SU-DHL-6 (cell line): ENCODE measurements around the gene RNGTT.

ENCODE experiments used
- H2AFZ ChIP-seq: fragments of 200-600 bp; sonication (generic); 2 replicates; pipeline ENCODE4 v1.6.1; 2014; ENCODE audit warnings: low read depth, mild to moderate bottlenecking, moderate library complexity, mixed read lengths, antibody characterized with exemption, low read length; ENCODE audit not compliant: severe bottlenecking
- H3F3A ChIP-seq: fragments of 200-600 bp; shearing (Covaris generic); 2 replicates; pipeline ENCODE4 v1.6.0; 2016; ENCODE audit warnings: antibody characterized with exemption, mild to moderate bottlenecking; ENCODE audit not compliant: insufficient read depth
- H3K27ac ChIP-seq: fragments of 200-600 bp; sonication (generic); 2 replicates; pipeline ENCODE4 v1.5.1; 2016; ENCODE audit warnings: low read depth, mild to moderate bottlenecking, low read length, moderate library complexity, mixed read lengths
- H3K27me3 ChIP-seq: fragments of 200-600 bp; sonication (generic), shearing (Covaris generic); 2 replicates; pipeline ENCODE4 v1.6.0; 2014; ENCODE audit warnings: mild to moderate bottlenecking, low read length
- H3K36me3 ChIP-seq: fragments of 200-600 bp; sonication (generic); 2 replicates; pipeline ENCODE4 v1.6.1; 2014; ENCODE audit warnings: mild to moderate bottlenecking, low read length, mixed read lengths
- H3K4me2 ChIP-seq: fragments of 300-600, 200-600 bp; shearing (Covaris generic), sonication (generic); 2 replicates; pipeline ENCODE4 v1.6.0; 2014; ENCODE audit warnings: low read length, low read depth, mild to moderate bottlenecking; ENCODE audit not compliant: poor library complexity, severe bottlenecking
- H3K4me3 ChIP-seq: fragments of 200-600 bp; sonication (generic); 2 replicates; pipeline ENCODE4 v1.5.1; 2014; ENCODE audit warnings: antibody characterized with exemption, low read length, mild to moderate bottlenecking, mixed read lengths; ENCODE audit not compliant: insufficient read depth, poor library complexity, severe bottlenecking
- H3K79me2 ChIP-seq: fragments of 200-600 bp; sonication (generic); 2 replicates; pipeline ENCODE4 v1.6.1; 2014; ENCODE audit warnings: mild to moderate bottlenecking, low read length, moderate library complexity; ENCODE audit not compliant: insufficient read depth
- H3K9ac ChIP-seq: fragments of 200-600 bp; sonication (generic); 2 replicates; pipeline ENCODE4 v1.7.0; 2014; ENCODE audit warnings: mild to moderate bottlenecking, low read length
- H3K9me2 ChIP-seq: fragments of 200-600 bp; sonication (generic); replicated peaks from 2 replicates; pipeline ENCODE4 v1.6.1; 2014; ENCODE audit warnings: low read length; ENCODE audit not compliant: insufficient read depth
- H3K9me3 ChIP-seq: fragments of 200-600 bp; sonication (generic); 2 replicates; pipeline ENCODE4 v1.6.1; 2014; ENCODE audit warnings: low read length, mixed read lengths; ENCODE audit not compliant: insufficient read depth
- H4K20me1 ChIP-seq: fragments of 200-600 bp; sonication (generic); 2 replicates; pipeline ENCODE4 v1.6.1; 2014; ENCODE audit warnings: low read depth, mild to moderate bottlenecking, antibody characterized with exemption, low read length, moderate library complexity, mixed read lengths
- CTCF ChIP-seq: fragments of 200-600 bp; sonication (generic); IDR thresholded peaks from one replicate; pipeline ENCODE4 v1.5.1; 2017; ENCODE audit warnings: antibody characterized with exemption, mild to moderate bottlenecking, low read length, moderate library complexity; ENCODE audit not compliant: insufficient read depth, poor library complexity, severe bottlenecking
- EZH2phosphoT487 ChIP-seq: fragments of 200-600 bp; sonication (generic), shearing (Covaris generic); conservative IDR thresholded peaks from 2 replicates; pipeline ENCODE4 v1.6.1; 2018; ENCODE audit warnings: mild to moderate bottlenecking, antibody characterized with exemption, low read length, moderate library complexity, mixed read lengths

RNGTT gene

GRCh38 chr6:88921734-88922133 is 41.7 kb downstream of the RNGTT start:
- H2AFZ ChIP-seq, result no peak overlapping the region
- no peaks in the 10 kb centered on the region for H4K20me1 ChIP-seq
- H3K9me2 ChIP-seq, result no peaks in the 10 kb centered on the region
- H3K79me2 ChIP-seq, result 0 out of 2 replicates have a peak, but pooled peaks cover 6% of the 10 kb centered on the region
- H3K4me3 ChIP-seq, result no peak overlapping the region
- H3F3A ChIP-seq, result peaks cover 5% of the 10 kb centered on the region; the same call in 1 of the 2 replicates
- no peak for TF ChIP-seq EZH2phosphoT487
- H3K27me3 ChIP-seq, result no peaks in the 10 kb centered on the region
- no peak overlapping the region for H3K4me2 ChIP-seq
- H3K27ac ChIP-seq, result no peak overlapping the region
- no peak overlapping the region for H3K9ac ChIP-seq
- H3K9me3 ChIP-seq, result no peaks in the 10 kb centered on the region
- peaks cover 12% of the 10 kb centered on the region; the same call in 1 of the 2 replicates for H3K36me3 ChIP-seq

DNA sequence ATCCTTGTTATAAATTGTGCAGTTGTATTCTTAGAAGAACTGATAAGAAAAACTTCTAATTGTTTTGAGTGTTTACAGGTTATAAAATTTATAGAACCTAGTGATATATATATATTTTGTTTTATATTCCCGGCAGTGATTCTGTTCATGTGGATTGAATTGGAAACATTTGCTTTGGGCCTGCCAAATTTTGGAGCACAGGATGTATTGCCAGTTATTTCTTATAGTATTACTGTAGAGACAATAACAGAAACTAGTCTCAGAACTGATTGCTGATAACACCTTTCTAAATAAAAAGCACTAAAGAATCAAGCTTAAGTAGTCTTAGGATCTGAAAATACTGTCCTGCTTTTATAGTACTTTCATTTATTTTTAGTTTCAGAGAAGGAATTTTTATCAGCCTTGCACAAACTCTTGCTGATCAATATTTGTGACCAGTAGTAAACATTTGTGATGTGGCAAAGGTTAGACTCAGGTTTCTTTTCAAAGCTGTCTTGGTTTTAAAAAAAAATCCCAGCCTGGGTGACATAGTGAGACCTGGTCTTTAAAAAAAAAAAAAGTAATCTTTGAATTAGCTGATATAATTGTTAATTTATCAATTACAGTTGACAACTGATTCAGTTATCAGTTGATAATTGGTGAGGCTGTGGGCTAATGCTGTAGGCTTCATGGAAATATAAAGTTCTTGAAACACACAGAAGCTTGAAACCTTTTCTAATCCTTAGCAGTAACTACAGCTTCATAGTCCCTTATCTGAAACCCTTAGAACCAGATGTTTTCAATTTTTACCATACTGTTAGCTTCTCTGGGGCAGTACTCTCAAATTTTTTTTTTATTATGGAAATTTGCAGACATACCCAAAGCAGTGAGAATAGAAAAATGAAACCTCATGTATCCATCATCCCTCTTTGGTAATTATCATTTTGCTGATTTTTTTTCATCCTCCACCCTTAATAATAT is 42.4 kb downstream of the RNGTT start:
- Histone ChIP-seq H3K9ac (no peak overlapping the region), H3K9me3 (no peaks in the 10 kb centered on the region), H3K4me3 (no peak overlapping the region), H3K4me2 (no peak overlapping the region), H3K9me2 (no peaks in the 10 kb centered on the region), H3K27me3 (no peaks in the 10 kb centered on the region), H4K20me1 (no peaks in the 10 kb centered on the region), H3K36me3 (peaks cover 9% of the 10 kb centered on the region; the same call in 1 of the 2 replicates), H3K27ac (no peak overlapping the region), H3F3A (0 out of 2 replicates have a peak, but pooled peaks cover 5% of the 10 kb centered on the region), H3K79me2 (0 out of 2 replicates have a peak, but pooled peaks cover 6% of the 10 kb centered on the region), H2AFZ (no peak overlapping the region)
- TF ChIP-seq EZH2phosphoT487 (no peak), CTCF (no peak)

DNA sequence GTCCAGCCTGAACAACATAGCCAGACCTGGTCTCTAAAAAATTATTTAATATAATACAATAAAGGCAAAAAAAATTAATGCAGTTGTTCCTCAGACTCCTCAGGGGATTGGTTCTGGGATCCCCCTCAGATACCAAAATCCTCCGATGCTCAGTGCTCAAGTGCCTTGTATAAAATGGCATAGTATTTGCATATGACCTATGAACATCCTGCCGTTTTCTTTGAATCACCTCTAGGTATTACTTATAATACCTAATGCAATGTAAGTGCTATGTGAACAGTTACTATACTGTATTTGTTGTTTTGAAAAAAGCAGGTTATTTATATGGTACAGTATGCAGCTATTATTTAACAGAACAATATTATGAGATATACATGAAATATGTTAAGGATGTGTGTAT is 43.3 kb downstream of the RNGTT start:
- H2AFZ ChIP-seq, result no peak overlapping the region
- H3K4me2 ChIP-seq, result no peak overlapping the region
- no peaks in the 10 kb centered on the region for H3K27me3 ChIP-seq
- H3K9me2 ChIP-seq, result no peaks in the 10 kb centered on the region
- no peak overlapping the region for H3K27ac ChIP-seq
- 0 out of 2 replicates have a peak, but pooled peaks cover 5% of the 10 kb centered on the region for H3F3A ChIP-seq
- no peak for TF ChIP-seq CTCF
- no peak for TF ChIP-seq EZH2phosphoT487
- H3K79me2 ChIP-seq, result peaks cover 14% of the 10 kb centered on the region; the same call in 1 of the 2 replicates
- H3K36me3 ChIP-seq, result 0 out of 2 replicates have a peak, but pooled peaks cover 15% of the 10 kb centered on the region
- no peaks in the 10 kb centered on the region for H3K9me3 ChIP-seq
- H3K4me3 ChIP-seq, result no peak overlapping the region
- H4K20me1 ChIP-seq, result no peaks in the 10 kb centered on the region
- H3K9ac ChIP-seq, result no peak overlapping the region

DNA sequence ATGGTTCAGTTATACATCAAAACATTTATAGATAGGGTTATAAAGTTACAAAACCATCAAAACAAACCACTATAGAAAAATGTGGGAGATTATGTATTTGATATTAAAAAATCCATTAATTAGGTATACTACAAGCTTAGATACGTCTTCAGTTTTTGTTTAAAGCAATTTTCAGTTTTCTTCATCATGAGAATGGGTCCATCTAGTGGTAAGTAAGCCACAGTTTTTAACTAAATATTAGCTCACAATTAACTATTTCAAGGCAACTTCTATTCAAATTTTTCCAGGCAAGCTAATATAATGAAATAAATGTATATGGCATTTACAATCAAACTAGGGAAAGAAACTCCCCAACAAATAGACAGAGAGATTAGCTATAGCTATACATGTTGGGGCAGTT is 44.4 kb downstream of the RNGTT start:
- no peak for TF ChIP-seq EZH2phosphoT487
- peak; percentile 37 for TF ChIP-seq CTCF
- H3K27me3 ChIP-seq, result no peaks in the 10 kb centered on the region
- no peak overlapping the region for H3K9ac ChIP-seq
- no peaks in the 10 kb centered on the region for H3K9me2 ChIP-seq
- no peak overlapping the region for H3K27ac ChIP-seq
- no peaks in the 10 kb centered on the region for H4K20me1 ChIP-seq
- H2AFZ ChIP-seq, result no peak overlapping the region
- peaks cover 18% of the 10 kb centered on the region; the same call in 1 of the 2 replicates for H3K79me2 ChIP-seq
- no peaks in the 10 kb centered on the region for H3K9me3 ChIP-seq
- 0 out of 2 replicates have a peak, but pooled peaks cover 5% of the 10 kb centered on the region for H3F3A ChIP-seq
- 0 out of 2 replicates have a peak, but pooled peaks cover 15% of the 10 kb centered on the region for H3K36me3 ChIP-seq
- H3K4me3 ChIP-seq, result no peak overlapping the region
- no peak overlapping the region for H3K4me2 ChIP-seq
